HG03097 (cell line): ENCODE results near the gene SLC38A9.
"Not testable (repeated sequence)": the region's sequence is repeated elsewhere in the genome, so short reads cannot be mapped to it uniquely, and the experiment has no call there.

ENCODE experiments used
- ATAC-seq: cut with Tn5 transposase; IDR thresholded peaks from one replicate; pipeline ENCODE4 v1.9.1; 2021; ENCODE audit not compliant: unreplicated experiment, low FRiP score

The SLC38A9 gene

GRCh38 chr5:55620766-55621160, 91.4 kb downstream of the SLC38A9 start:
- no peak for ATAC-seq

- ATAC-seq = no peak
Observed at GRCh38 chr5:55620009-55620765, 91.9 kb downstream of the SLC38A9 start.

GRCh38 chr5:55618318-55618717, 93.8 kb downstream of the SLC38A9 start:
- no peak for ATAC-seq

- no peak for ATAC-seq
Observed at GRCh38 chr5:55613112-55613868, 98.8 kb downstream of the SLC38A9 start.

- ATAC-seq = no peak
Observed at GRCh38 chr5:55610542-55610941, 101.6 kb downstream of the SLC38A9 start.

GRCh38 chr5:55609413-55609812, 102.7 kb downstream of the SLC38A9 start:
- no peak for ATAC-seq

GRCh38 chr5:55608595-55609349, 103.4 kb downstream of the SLC38A9 start:
- no peak for ATAC-seq

GRCh38 chr5:55607309-55607708, 104.8 kb downstream of the SLC38A9 start:
- ATAC-seq = not testable (repeated sequence)

- no peak for ATAC-seq
Observed at GRCh38 chr5:55604611-55605067, 107.5 kb downstream of the SLC38A9 start.

- no peak for ATAC-seq
Observed at GRCh38 chr5:55603922-55604321, 108.2 kb downstream of the SLC38A9 start.

- ATAC-seq = no peak
Observed at GRCh38 chr5:55601628-55602027, 110.5 kb downstream of the SLC38A9 start.

GRCh38 chr5:55601204-55601618, 110.9 kb downstream of the SLC38A9 start:
- ATAC-seq = no peak

GRCh38 chr5:55600497-55601203, 111.5 kb downstream of the SLC38A9 start:
- no peak for ATAC-seq

- ATAC-seq = no peak
Observed at GRCh38 chr5:55600086-55600485, 112.0 kb downstream of the SLC38A9 start.

- ATAC-seq = no peak
Observed at GRCh38 chr5:55599148-55600050, 112.7 kb downstream of the SLC38A9 start.

GRCh38 chr5:55597014-55597981, 114.8 kb downstream of the SLC38A9 start:
- no peak for ATAC-seq

GRCh38 chr5:55594671-55595070, 117.5 kb downstream of the SLC38A9 start:
- no peak for ATAC-seq

- ATAC-seq = no peak
Observed at GRCh38 chr5:55593115-55593472, 119.0 kb downstream of the SLC38A9 start.
